ENCODE results near the gene EMID1.

The EMID1 gene

GRCh38 chr22:29197096-29197495, 8.6 kb upstream of the EMID1 start:
- no peak for TF ChIP-seq ZNF132 (tag by site-specific recombination; IDR thresholded peaks at IDR 0.05; ENCODE audit: borderline replicate concordance)
- TF ChIP-seq ZFHX2 (tag by site-specific recombination; conservative IDR thresholded peaks at IDR 0.05), result peak; percentile 40; the same call in 1 of the 2 replicates
- Histone ChIP-seq H3K4me3 (ENCODE audit: low read depth, low read length) (no peak overlapping the region), H3K9me3 (ENCODE audit: control insufficient read depth, insufficient read depth, low read depth, low read length) (no peaks in the 10 kb centered on the region), H3K36me3 (ENCODE audit: control insufficient read depth in 2 of 2, insufficient read depth in 1 of 2, low read length in 2 of 2) (no peaks in the 10 kb centered on the region), H3K4me1 (ENCODE audit: control insufficient read depth, insufficient read depth, low read length) (no peaks in the 10 kb centered on the region), H3K27ac (ENCODE audit: extremely low read depth, low read depth, low read length) (no peak overlapping the region)
- ChIA-PET CTCF (interaction anchor here (0.9 to 1.3 kb wide), 3 partner anchors 43 to 50 kb away, joined by 3 to 5 read pairs (median 4); no protein-coding TSS in a partner anchor), POLR2A (no interaction called here)

GRCh38 chr22:29198240-29198639, 7.5 kb upstream of the EMID1 start:
- Histone ChIP-seq H3K4me1 (ENCODE audit: control insufficient read depth, insufficient read depth, low read length) (no peaks in the 10 kb centered on the region), H3K9me3 (ENCODE audit: control insufficient read depth, insufficient read depth, low read depth, low read length) (no peaks in the 10 kb centered on the region), H3K27ac (ENCODE audit: extremely low read depth, low read depth, low read length) (no peak overlapping the region), H3K36me3 (ENCODE audit: control insufficient read depth in 2 of 2, insufficient read depth in 1 of 2, low read length in 2 of 2) (no peaks in the 10 kb centered on the region), H3K4me3 (ENCODE audit: low read depth, low read length) (no peak overlapping the region)
- TF ChIP-seq ZNF211 (tag by site-specific recombination; IDR thresholded peaks at IDR 0.05; ENCODE audit: low read depth) (no peak), ZNF248 (tag by site-specific recombination; IDR thresholded peaks at IDR 0.05) (no peak), ZNF24 (tag by site-specific recombination; IDR thresholded peaks at IDR 0.05) (no peak), OVOL3 (tag by site-specific recombination; IDR thresholded peaks at IDR 0.05) (no peak), ZNF837 (tag by site-specific recombination; IDR thresholded peaks at IDR 0.05) (no peak), PATZ1 (tag by site-specific recombination; IDR thresholded peaks at IDR 0.05) (no peak), ZNF223 (tag by site-specific recombination; IDR thresholded peaks at IDR 0.05) (no peak), ZNF501 (tag by site-specific recombination; IDR thresholded peaks at IDR 0.05) (no peak), BCL6B (tag by site-specific recombination; IDR thresholded peaks at IDR 0.05) (no peak), ZNF792 (tag by site-specific recombination; IDR thresholded peaks at IDR 0.05) (no peak), ZNF19 (tag by site-specific recombination; IDR thresholded peaks at IDR 0.05; ENCODE audit: low read depth) (no peak), ZFP41 (tag by site-specific recombination; IDR thresholded peaks at IDR 0.05; ENCODE audit: borderline replicate concordance) (no peak), ZNF114 (tag by site-specific recombination; IDR thresholded peaks at IDR 0.05) (no peak), ZBTB17 (tag by site-specific recombination; IDR thresholded peaks at IDR 0.05) (no peak), ZNF610 (tag by site-specific recombination; IDR thresholded peaks at IDR 0.05; ENCODE audit: borderline replicate concordance) (no peak), ZFHX2 (tag by site-specific recombination; conservative IDR thresholded peaks at IDR 0.05) (no peak), ZBTB48 (tag by site-specific recombination; IDR thresholded peaks at IDR 0.05) (no peak), ZXDB (tag by site-specific recombination; IDR thresholded peaks at IDR 0.05) (no peak), ZNF449 (tag by site-specific recombination; IDR thresholded peaks at IDR 0.05) (no peak)
- ChIA-PET CTCF (interaction anchor here (0.9 to 1.9 kb wide), 4 partner anchors 28 to 49 kb away, joined by 4 to 5 read pairs (median 4); no protein-coding TSS in a partner anchor), POLR2A (no interaction called here)
